GM12878 (cell line): ENCODE measurements around the gene SLC23A2. TPM values are rescaled to one million over a fixed set of nuclear protein-coding genes. Genes with fewer than 3 reads are reported as not detected.
"Not testable (repeated sequence)": the region's sequence is repeated elsewhere in the genome, so short reads cannot be mapped to it uniquely, and the experiment has no call there.

Source experiments
- ATAC-seq: fragments of 200-7000 bp; cut with Tn5 transposase; 3 replicates; pipeline ENCODE4 v1.9.1; 2020; ENCODE audit warnings: mild to moderate bottlenecking, moderate library complexity
- BruUV-seq: library from RNA; stranded (reverse); fragments of 400-500 nt; replicated peaks from 2 replicates; lab custom pipeline; 2021; lab: Mats Ljungman, UMichigan
- CTCF ChIA-PET: fragments of 300-600 bp; sonication (Branson Sonifier 250); formaldehyde crosslinking; extraction: SDS; loops from one replicate; lab custom pipeline; 2021; ENCODE audit warnings: inconsistent platforms; lab: Yijun Ruan, JAX
- POLR2A ChIA-PET: fragments of 350-600 bp; formaldehyde crosslinking; extraction: SDS; loops from one replicate; lab custom pipeline; 2021; ENCODE audit warnings: inconsistent platforms; lab: Charles Lee
- RAD21 ChIA-PET: fragments of 300-600 bp; sonication (Branson Sonifier 250); formaldehyde crosslinking; loops from one replicate; lab custom pipeline; 2023; ENCODE audit warnings: antibody characterized with exemption; ENCODE audit not compliant: unreplicated experiment; lab: Charles Lee
- SMC1A ChIA-PET: fragments of 300-600 bp; sonication (Branson Sonifier 250); formaldehyde crosslinking; loops from one replicate; lab custom pipeline; 2023; ENCODE audit not compliant: unreplicated experiment, uncharacterized antibody; lab: Charles Lee
- DNase-seq: peaks from one replicate; pipeline ENCODE4 v3.0.0-alpha.2; 2011; ENCODE audit warnings: low read depth, low spot score
- FAIRE-seq: peaks from 3 replicates; lab custom pipeline; 2011; peaks lifted over from hg19 to GRCh38; lab: Jason Lieb, UNC
- H2AFZ ChIP-seq: 2 replicates; pipeline ENCODE4 v1.6.0; 2011; ENCODE audit warnings: low read depth, low read length, control low read depth; ENCODE audit not compliant: control insufficient read depth
- H3K27ac ChIP-seq: 2 replicates; pipeline ENCODE4 v1.5.1; 2011; ENCODE audit warnings: control low read depth; ENCODE audit not compliant: control insufficient read depth, insufficient read depth
- H3K27me3 ChIP-seq, 2 experiments: replicated peaks in 1 of 2; 2 replicates each; pipeline versions ENCODE4 v1.6.0 to v1.6.1; 2011; ENCODE audit warnings: low read length in 1 of 2; ENCODE audit not compliant: control insufficient read depth in 2 of 2, insufficient read depth in 2 of 2
- H3K36me3 ChIP-seq, 2 experiments: 2 replicates each; pipeline ENCODE4 v1.5.1; 2011; ENCODE audit warnings: low read length in 1 of 2; ENCODE audit not compliant: control insufficient read depth in 2 of 2, insufficient read depth in 2 of 2
- H3K4me1 ChIP-seq: 2 replicates; pipeline ENCODE4 v1.6.1; 2011; ENCODE audit warnings: mild to moderate bottlenecking, low read length, moderate library complexity, mixed read lengths; ENCODE audit not compliant: control insufficient read depth, insufficient read depth
- H3K4me2 ChIP-seq: 2 replicates; pipeline ENCODE4 v1.6.0; 2011; ENCODE audit warnings: control low read depth; ENCODE audit not compliant: control insufficient read depth, insufficient read depth
- H3K4me3 ChIP-seq: fragments of 200-600 bp; sonication (generic); 2 replicates; pipeline ENCODE4 v1.5.1; 2016
- H3K79me2 ChIP-seq: 2 replicates; pipeline ENCODE4 v1.6.0; 2011; ENCODE audit warnings: low read length; ENCODE audit not compliant: control insufficient read depth, insufficient read depth
- H3K9ac ChIP-seq: 2 replicates; pipeline ENCODE4 v1.8.0; 2011; ENCODE audit warnings: low read length, control low read depth, mixed read lengths; ENCODE audit not compliant: control insufficient read depth, insufficient read depth
- H3K9me3 ChIP-seq: replicated peaks from 3 replicates; pipeline ENCODE4 v1.5.1; 2011; ENCODE audit warnings: mild to moderate bottlenecking, low read length; ENCODE audit not compliant: control insufficient read depth, insufficient read depth
- H4K20me1 ChIP-seq: 2 replicates; pipeline ENCODE4 v1.6.0; 2011; ENCODE audit not compliant: control insufficient read depth, insufficient read depth
- EGR1 ChIP-seq, 2 experiments: IDR thresholded peaks; 1 replicate in 1 of 2; 2 replicates in 1 of 2; pipeline ENCODE4 v1.6.1; 2011 to 2012; ENCODE audit warnings: low read depth in 2 of 2, low read length in 2 of 2, borderline replicate concordance in 1 of 2, mild to moderate bottlenecking in 1 of 2, moderate library complexity in 1 of 2
- FOXM1 ChIP-seq: IDR thresholded peaks from 2 replicates; pipeline ENCODE4 v1.6.1; 2012; ENCODE audit warnings: low read depth, mild to moderate bottlenecking, inconsistent platforms, low read length, moderate library complexity
- NR2F1 ChIP-seq: fragments of 450-650 bp; conservative IDR thresholded peaks from 2 replicates; pipeline ENCODE4 v1.6.1; 2017; ENCODE audit warnings: mild to moderate bottlenecking
- REST ChIP-seq: IDR thresholded peaks from 2 replicates; pipeline ENCODE4 v1.6.1; 2012; ENCODE audit warnings: mild to moderate bottlenecking, low read depth, low read length
- YBX1 ChIP-seq: fragments of 450-650 bp; IDR thresholded peaks from 2 replicates; pipeline ENCODE4 v1.6.1; 2016; ENCODE audit warnings: antibody characterized with exemption
- WGBS: methylation state at CpG from one replicate; pipeline ENCODE4 v1.1.6; 2016; ENCODE audit warnings: low lambda C conversion rate; ENCODE audit not compliant: insufficient replicate concordance, insufficient coverage; ENCODE audit errors: missing lambda C conversion rate; 5-methylcytosine and 5-hydroxymethylcytosine counted together
- in situ Hi-C: fragments of 300-500 bp; cut with MboI; formaldehyde crosslinking; loops from 9 replicates; pipeline ENCODE4 v1.14.3; 2018; ENCODE audit warnings: mixed read lengths
- intact Hi-C: fragments of 100-400 bp; cut with micrococcal nuclease; formaldehyde crosslinking; loops from one replicate; pipeline ENCODE4 v1.14.2; 2022; ENCODE audit not compliant: unreplicated experiment
- polyA plus RNA-seq, 11 experiments: library from polyadenylated mRNA; depleted of rRNA in 4 of 11; unstranded in 6 of 11; stranded (reverse) in 5 of 11; fragments of >200 nt; fragmentation: Nextera tagmentation in 4 of 11; fragmentation: Illumina TruSeq in 1 of 11; extraction: Ambion mirVana in 4 of 11; extraction: Trizol in 1 of 11; gene quantifications; 1 replicate in 1 of 11; 2 replicates in 10 of 11; pipeline versions ENCODE4 v1.2.1 to v1.2.3, GENCODE V29; 2011 to 2016; ENCODE audit warnings: inconsistent platforms in 2 of 11, missing spikeins in 2 of 11, low read depth in 1 of 11
- total RNA-seq, 4 experiments: library from RNA; depleted of rRNA in 3 of 4; stranded (reverse); fragments of >200 nt in 3 of 4; fragmentation: Illumina TruSeq in 1 of 4; extraction: Trizol in 1 of 4; gene quantifications; 2 replicates each; pipeline versions ENCODE4 v1.2.1 to v1.2.3, GENCODE V29; 2013 to 2021
- TF ChIP-seq, protein P1 (sequence below): fragments of 450-650 bp; formaldehyde crosslinking; IDR thresholded peaks from 2 replicates; pipeline ENCODE4 v1.4.0; 2022; ENCODE audit warnings: mild to moderate bottlenecking, moderate library complexity

Gene SLC23A2
- total and polyA plus RNA-seq, 10 of the 15 experiments (the other 5 are each of a cell fraction or from before 2014, with no cell fraction given), result 4.4 to 56.1 (median 35.5) TPM

- H3K4me2 ChIP-seq, result no peak overlapping the region
- H3K27ac ChIP-seq, result no peak overlapping the region
- H3K27me3 ChIP-seq, result no peaks in the 10 kb centered on the region
- in situ Hi-C loops, result no loop called here
- no peak for FAIRE-seq
- H3K36me3 ChIP-seq, result no peaks in the 10 kb centered on the region
- TF ChIP-seq EGR1 (IDR thresholded peaks at IDR 0.05; ENCODE audit: borderline replicate concordance in 1 of 2, low read depth in 2 of 2, low read length in 2 of 2), result no peak
- TF ChIP-seq NR2F1, result no peak
- TF ChIP-seq, protein P1, sequence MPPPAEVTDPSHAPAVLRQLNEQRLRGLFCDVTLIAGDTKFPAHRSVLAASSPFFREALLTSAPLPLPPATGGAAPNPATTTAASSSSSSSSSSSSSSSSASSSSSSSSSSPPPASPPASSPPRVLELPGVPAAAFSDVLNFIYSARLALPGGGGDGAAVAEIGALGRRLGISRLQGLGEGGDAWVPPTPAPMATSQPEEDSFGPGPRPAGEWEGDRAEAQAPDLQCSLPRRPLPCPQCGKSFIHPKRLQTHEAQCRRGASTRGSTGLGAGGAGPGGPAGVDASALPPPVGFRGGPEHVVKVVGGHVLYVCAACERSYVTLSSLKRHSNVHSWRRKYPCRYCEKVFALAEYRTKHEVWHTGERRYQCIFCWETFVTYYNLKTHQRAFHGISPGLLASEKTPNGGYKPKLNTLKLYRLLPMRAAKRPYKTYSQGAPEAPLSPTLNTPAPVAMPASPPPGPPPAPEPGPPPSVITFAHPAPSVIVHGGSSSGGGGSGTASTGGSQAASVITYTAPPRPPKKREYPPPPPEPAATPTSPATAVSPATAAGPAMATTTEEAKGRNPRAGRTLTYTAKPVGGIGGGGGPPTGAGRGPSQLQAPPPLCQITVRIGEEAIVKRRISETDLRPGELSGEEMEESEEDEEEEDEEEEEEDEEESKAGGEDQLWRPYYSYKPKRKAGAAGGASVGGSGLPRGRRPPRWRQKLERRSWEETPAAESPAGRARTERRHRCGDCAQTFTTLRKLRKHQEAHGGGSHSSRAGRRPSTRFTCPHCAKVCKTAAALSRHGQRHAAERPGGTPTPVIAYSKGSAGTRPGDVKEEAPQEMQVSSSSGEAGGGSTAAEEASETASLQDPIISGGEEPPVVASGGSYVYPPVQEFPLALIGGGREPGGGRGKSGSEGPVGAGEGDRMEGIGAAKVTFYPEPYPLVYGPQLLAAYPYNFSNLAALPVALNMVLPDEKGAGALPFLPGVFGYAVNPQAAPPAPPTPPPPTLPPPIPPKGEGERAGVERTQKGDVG (CRISPR knock-in tag), result no peak
- TF ChIP-seq FOXM1, result no peak
- TF ChIP-seq YBX1, result no peak
- no peak for TF ChIP-seq REST
- no peak for ATAC-seq
- ChIA-PET POLR2A (interaction anchor here (0.6 kb wide), 1 partner anchor 16 kb away, joined by 6 read pairs; no protein-coding TSS in a partner anchor), SMC1A (interaction anchor here (1.0 kb wide), 1 partner anchor 77 kb away, joined by 5 read pairs; no protein-coding TSS in a partner anchor), RAD21 (no interaction called here), CTCF (no interaction called here)
- no peak overlapping the region for H3K9ac ChIP-seq
- H2AFZ ChIP-seq, result no peak overlapping the region
- WGBS, result 83% methylated on average over 6 of the region's 6 CpGs
- no peak for DNase-seq
- H3K9me3 ChIP-seq, result no peaks in the 10 kb centered on the region
- no peaks in the 10 kb centered on the region for H3K79me2 ChIP-seq
- intact Hi-C loops, result no loop called here
- H4K20me1 ChIP-seq, result no peaks in the 10 kb centered on the region
- BruUV-seq, result no TSS peak
- no peaks in the 10 kb centered on the region for H3K4me1 ChIP-seq
- no peak overlapping the region for H3K4me3 ChIP-seq
Measured at GRCh38 chr20:5024103-5024502, 22.8 kb upstream of the SLC23A2 start.

GRCh38 chr20:5023171-5023570 is 21.9 kb upstream of the SLC23A2 start:
- in situ Hi-C loops, H3K9ac ChIP-seq, H3K4me2 ChIP-seq, DNase-seq, SMC1A ChIA-PET, intact Hi-C loops, H3K27ac ChIP-seq, H3K36me3 ChIP-seq, H4K20me1 ChIP-seq, H3K9me3 ChIP-seq, H2AFZ ChIP-seq, H3K4me3 ChIP-seq, H3K4me1 ChIP-seq, H3K79me2 ChIP-seq, FAIRE-seq, ATAC-seq, RAD21 ChIA-PET, POLR2A ChIA-PET, BruUV-seq, H3K27me3 ChIP-seq: not testable (repeated sequence)
- 75% methylated on average over 4 of the region's 4 CpGs for WGBS
- CTCF ChIA-PET, result interaction anchor here (1.5 kb wide), 1 partner anchor 67 kb away, joined by 4 read pairs; no protein-coding TSS in a partner anchor
